Natural killer cell (primary cell): ENCODE data around the gene PHLDB3. TPM values are rescaled to one million over a fixed set of nuclear protein-coding genes. Genes with fewer than 3 reads are reported as not detected.

ENCODE experiments used
- ATAC-seq, 3 donors: fragments of 150-1000 bp in 2 of 3; fragments of 200-7000 bp in 1 of 3; cut with Tn5 transposase; 1 replicate in 1 of 3; 2 replicates in 2 of 3; pipeline ENCODE4 v1.10.0; 2021; ENCODE audit warnings: mild to moderate bottlenecking in 2 of 3, moderate library complexity in 2 of 3
- DNase-seq, 2 donors: peaks; one replicate each; pipeline versions ENCODE4 v3.0.0 to v3.0.0-alpha.2; 2013 to 2021; ENCODE audit warnings: mixed read lengths in 1 of 2
- H3K27ac ChIP-seq: one replicate; pipeline ENCODE4 v1.5.1; 2013; ENCODE audit warnings: mild to moderate bottlenecking, low read length
- H3K27me3 ChIP-seq: one replicate; pipeline ENCODE4 v1.6.1; 2013; ENCODE audit warnings: low read length; ENCODE audit not compliant: control insufficient read depth, insufficient read depth
- H3K36me3 ChIP-seq: one replicate; pipeline ENCODE4 v1.6.1; 2013; ENCODE audit warnings: low read length; ENCODE audit not compliant: control insufficient read depth, insufficient read depth
- H3K4me1 ChIP-seq: one replicate; pipeline ENCODE4 v1.6.1; 2013; ENCODE audit warnings: low read length; ENCODE audit not compliant: control insufficient read depth, insufficient read depth
- H3K4me3 ChIP-seq: one replicate; pipeline ENCODE4 v1.5.1; 2013; ENCODE audit warnings: low read length
- H3K9me3 ChIP-seq: one replicate; pipeline ENCODE4 v1.6.1; 2013; ENCODE audit warnings: low read length; ENCODE audit not compliant: control insufficient read depth, insufficient read depth
- H3K27ac Mint-ChIP-seq, 2 donors: one replicate each; pipeline ENCODE4 v1.8.0; 2022; ENCODE audit warnings: mild to moderate bottlenecking in 2 of 2, mixed read lengths in 2 of 2, moderate library complexity in 1 of 2
- H3K27me3 Mint-ChIP-seq, 2 donors: one replicate each; pipeline ENCODE4 v1.8.0; 2022; ENCODE audit warnings: low read depth in 2 of 2, mixed read lengths in 2 of 2
- H3K36me3 Mint-ChIP-seq: one replicate; pipeline ENCODE4 v1.8.0; 2022; ENCODE audit warnings: mixed read lengths
- H3K4me1 Mint-ChIP-seq, 2 donors: one replicate each; pipeline ENCODE4 v1.8.0; 2022; ENCODE audit warnings: mixed read lengths in 2 of 2
- H3K4me3 Mint-ChIP-seq: one replicate; pipeline ENCODE4 v1.8.0; 2022; ENCODE audit warnings: mild to moderate bottlenecking, moderate library complexity, mixed read lengths
- H3K9me3 Mint-ChIP-seq, 2 donors: one replicate each; pipeline ENCODE4 v1.8.0; 2022; ENCODE audit warnings: mixed read lengths in 2 of 2
- WGBS: methylation state at CpG from one replicate; pipeline ENCODE4 v1.1.7; 2013; ENCODE audit warnings: missing lambda C conversion rate; ENCODE audit not compliant: insufficient coverage; 5-methylcytosine and 5-hydroxymethylcytosine counted together
- intact Hi-C: fragments of 100-400 bp; cut with micrococcal nuclease; formaldehyde crosslinking; loops from one replicate; pipeline ENCODE4 v1.14.2; 2022
- total RNA-seq, 4 donors: library from RNA; stranded (reverse); fragments of 120-200 nt in 1 of 4; gene quantifications; one replicate each; pipeline versions ENCODE4 v1.2.3 to v1.2.4, GENCODE V29; 2013 to 2022
- TF ChIP-seq, protein P1 (sequence below): fragments of 200-600 bp; IDR thresholded peaks from one replicate; pipeline ENCODE4 v1.8.0; 2022; ENCODE audit warnings: antibody characterized with exemption

PHLDB3 gene
- total RNA-seq, 3 donors from 2014 or later (not counting 1 experiment from before 2014, with no cell fraction given) = 24.5 to 24.9 (median 24.8) TPM

DNA sequence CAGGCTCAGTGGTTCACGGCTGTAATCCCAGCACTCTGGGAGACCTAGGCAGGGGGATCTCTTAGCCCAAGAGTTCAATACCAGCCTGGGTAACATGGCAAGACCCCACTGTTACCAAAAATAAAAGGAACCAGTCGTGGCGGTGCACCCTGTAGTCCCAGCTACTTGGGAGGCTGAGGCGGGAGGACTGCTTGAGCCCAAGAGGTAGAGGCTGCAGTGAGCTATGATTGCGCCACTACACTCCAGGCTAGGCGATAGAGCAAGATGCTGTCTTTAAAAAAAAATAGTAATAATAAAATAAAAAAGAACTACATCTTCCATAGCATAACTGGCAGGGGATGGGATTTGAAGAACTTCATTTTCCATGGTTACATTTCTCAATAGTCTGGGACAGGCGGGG, 42.2 kb downstream of the PHLDB3 start:
- no peak for DNase-seq
- intact Hi-C loops = loop anchor here (2.0 kb wide), 1 partner anchor 64 kb away; the partner anchor contains the start of gene ETHE1
- H3K4me1 ChIP-seq = peaks cover 24% of the 10 kb centered on the region
- H3K9me3 ChIP-seq = no peaks in the 10 kb centered on the region
- H3K4me3 Mint-ChIP-seq = peak overlapping the region; percentile 94
- TF ChIP-seq, protein P1, sequence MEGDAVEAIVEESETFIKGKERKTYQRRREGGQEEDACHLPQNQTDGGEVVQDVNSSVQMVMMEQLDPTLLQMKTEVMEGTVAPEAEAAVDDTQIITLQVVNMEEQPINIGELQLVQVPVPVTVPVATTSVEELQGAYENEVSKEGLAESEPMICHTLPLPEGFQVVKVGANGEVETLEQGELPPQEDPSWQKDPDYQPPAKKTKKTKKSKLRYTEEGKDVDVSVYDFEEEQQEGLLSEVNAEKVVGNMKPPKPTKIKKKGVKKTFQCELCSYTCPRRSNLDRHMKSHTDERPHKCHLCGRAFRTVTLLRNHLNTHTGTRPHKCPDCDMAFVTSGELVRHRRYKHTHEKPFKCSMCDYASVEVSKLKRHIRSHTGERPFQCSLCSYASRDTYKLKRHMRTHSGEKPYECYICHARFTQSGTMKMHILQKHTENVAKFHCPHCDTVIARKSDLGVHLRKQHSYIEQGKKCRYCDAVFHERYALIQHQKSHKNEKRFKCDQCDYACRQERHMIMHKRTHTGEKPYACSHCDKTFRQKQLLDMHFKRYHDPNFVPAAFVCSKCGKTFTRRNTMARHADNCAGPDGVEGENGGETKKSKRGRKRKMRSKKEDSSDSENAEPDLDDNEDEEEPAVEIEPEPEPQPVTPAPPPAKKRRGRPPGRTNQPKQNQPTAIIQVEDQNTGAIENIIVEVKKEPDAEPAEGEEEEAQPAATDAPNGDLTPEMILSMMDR = no peak
- WGBS = 96% methylated on average over 5 of the region's 7 CpGs
- H3K4me1 Mint-ChIP-seq = peaks cover 0 to 26% of the 10 kb centered on the region in 2 donors
- H3K4me3 ChIP-seq = no peak overlapping the region
- no peak for ATAC-seq
- no peaks in the 10 kb centered on the region for H3K27me3 ChIP-seq
- no peaks in the 10 kb centered on the region for H3K9me3 Mint-ChIP-seq
- H3K27me3 Mint-ChIP-seq = peaks cover 0 to 9% of the 10 kb centered on the region in 2 donors
- peak overlapping the region; percentile 18 to 95 for H3K27ac Mint-ChIP-seq
- no peak overlapping the region for H3K27ac ChIP-seq
- H3K36me3 ChIP-seq = no peaks in the 10 kb centered on the region
- H3K36me3 Mint-ChIP-seq = no peaks in the 10 kb centered on the region

DNA sequence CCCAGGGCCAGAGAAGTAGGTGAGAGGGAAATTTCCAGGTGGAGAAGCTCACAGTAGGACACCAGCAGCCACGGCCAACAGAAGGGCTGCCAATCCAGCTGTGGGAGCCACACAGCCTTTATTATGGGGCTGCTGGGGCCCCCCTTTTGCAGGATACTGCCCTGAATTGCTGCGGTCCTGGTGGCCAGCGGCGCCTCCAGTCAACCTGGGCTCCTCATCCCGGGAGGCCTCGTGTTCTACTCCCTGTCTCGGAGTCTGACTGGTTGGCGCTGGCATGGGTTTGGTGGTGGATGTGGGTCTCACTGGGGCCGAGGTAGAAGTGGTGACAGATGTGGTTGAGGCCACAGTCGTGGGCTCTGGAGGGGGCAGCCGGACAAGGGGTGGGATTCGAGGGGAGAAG, 43.2 kb downstream of the PHLDB3 start:
- no peak for ATAC-seq
- intact Hi-C loops = no loop called here
- H3K27me3 Mint-ChIP-seq = peaks cover 0 to 9% of the 10 kb centered on the region in 2 donors

DNA sequence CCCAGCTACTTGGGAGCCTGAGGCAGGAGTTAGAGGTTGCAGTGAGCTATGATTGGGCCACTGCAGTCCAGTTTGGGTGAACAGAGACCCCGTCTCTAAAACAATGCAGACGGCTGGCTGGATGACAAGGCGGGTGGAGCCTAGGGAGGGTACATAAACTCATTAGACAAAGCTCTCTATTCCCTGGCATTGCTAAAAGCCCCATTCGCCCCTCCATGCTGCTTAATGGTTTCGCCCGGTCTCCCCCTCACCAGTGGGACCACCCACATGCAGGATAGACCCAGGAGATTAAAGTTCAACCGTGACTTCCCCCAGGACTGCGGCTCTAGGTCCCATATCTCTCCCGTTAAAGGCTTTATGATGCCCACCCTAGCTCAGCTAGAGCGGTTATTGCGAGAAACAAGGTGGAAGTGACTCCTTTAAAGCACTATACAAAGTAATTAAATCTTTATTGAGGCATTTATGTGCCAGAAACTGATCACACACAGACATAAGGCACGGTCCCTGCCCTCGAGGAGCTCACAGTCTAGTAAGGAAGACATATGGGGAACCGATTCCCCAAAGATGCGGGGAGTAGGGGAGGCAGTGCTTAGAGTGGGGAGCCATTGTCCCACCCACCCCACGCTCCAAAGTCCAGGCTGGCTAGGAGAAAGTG, 44.1 kb downstream of the PHLDB3 start:
- H3K27ac ChIP-seq = no peak overlapping the region
- no peaks in the 10 kb centered on the region for H3K9me3 ChIP-seq
- no peaks in the 10 kb centered on the region for H3K27me3 ChIP-seq
- intact Hi-C loops = no loop called here
- 91% methylated on average over 15 of the region's 16 CpGs for WGBS
- no peak overlapping the region for H3K4me3 ChIP-seq
- peaks cover 22% of the 10 kb centered on the region for H3K4me1 ChIP-seq
- peak overlapping the region; percentile 29 to 95 for H3K27ac Mint-ChIP-seq
- TF ChIP-seq, protein P1 = no peak
- DNase-seq (no peak), ATAC-seq (no peak)
- H3K36me3 ChIP-seq = no peaks in the 10 kb centered on the region
- no peaks in the 10 kb centered on the region for H3K36me3 Mint-ChIP-seq
- peaks cover 0 to 21% of the 10 kb centered on the region in 2 donors for H3K4me1 Mint-ChIP-seq
- H3K27me3 Mint-ChIP-seq = peaks cover 6 to 9% of the 10 kb centered on the region in 2 donors
- no peaks in the 10 kb centered on the region for H3K9me3 Mint-ChIP-seq
- no peak overlapping the region for H3K4me3 Mint-ChIP-seq

More for the DNA sequence above, 43.2 kb downstream of the PHLDB3 start:
- no peaks in the 10 kb centered on the region for H3K27me3 ChIP-seq
- peak overlapping the region; percentile 29 to 95 for H3K27ac Mint-ChIP-seq
- H3K4me1 ChIP-seq = peaks cover 22% of the 10 kb centered on the region
- DNase-seq = no peak
- peaks cover 0 to 22% of the 10 kb centered on the region in 2 donors for H3K4me1 Mint-ChIP-seq
- no peaks in the 10 kb centered on the region for H3K9me3 ChIP-seq
- 82% methylated on average over 12 of the region's 12 CpGs for WGBS
- no peak overlapping the region for H3K4me3 ChIP-seq
- no peaks in the 10 kb centered on the region for H3K36me3 Mint-ChIP-seq
- H3K4me3 Mint-ChIP-seq = peak overlapping the region; percentile 35
- H3K36me3 ChIP-seq = no peaks in the 10 kb centered on the region
- H3K27ac ChIP-seq = no peak overlapping the region
- no peaks in the 10 kb centered on the region for H3K9me3 Mint-ChIP-seq
- TF ChIP-seq, protein P1 = no peak
